ENCODE measurements around the gene RNF146.

- TF ChIP-seq CTCF (IDR thresholded peaks at IDR 0.05; ENCODE audit: borderline replicate concordance, extremely low read depth, low read length, poor library complexity, severe bottlenecking) = no peak
- no peak for TF ChIP-seq EZH2 (IDR thresholded peaks at IDR 0.05; ENCODE audit: borderline replicate concordance, low read depth, low read length, severe bottlenecking)
Observed at GRCh38 chr6:127297502-127298070, 30.9 kb downstream of the RNF146 start.

Data from DND-41 (cell line).